NB4 (cell line): ENCODE data around the gene DMBX1.
A peak's percentile ranks its signal among the peaks of the same experiment; 100 is the strongest.

Experiments used
- DNase-seq: peaks from one replicate; pipeline ENCODE4 v3.0.0; 2010; ENCODE audit warnings: low read depth
- H3K4me3 ChIP-seq: one replicate; pipeline ENCODE4 v1.5.1; 2011; ENCODE audit warnings: mild to moderate bottlenecking, low read depth, low read length, moderate library complexity
- MYC ChIP-seq: IDR thresholded peaks from 2 replicates; pipeline ENCODE4 v1.6.1; 2011; ENCODE audit warnings: low read depth, low read length
- POLR2A ChIP-seq: IDR thresholded peaks from 2 replicates; pipeline ENCODE4 v1.6.1; 2011; ENCODE audit warnings: mild to moderate bottlenecking; ENCODE audit not compliant: insufficient read length; ENCODE audit errors: extremely low read depth
- TF ChIP-seq, protein P1 (sequence below): IDR thresholded peaks from 2 replicates; pipeline ENCODE4 v1.6.1; 2011; ENCODE audit warnings: low read depth, low read length
- TF ChIP-seq, protein P2 (sequence below): IDR thresholded peaks from one replicate; pipeline ENCODE4 v1.5.1; 2012; ENCODE audit warnings: low read depth, low read length

DMBX1 gene

DNA sequence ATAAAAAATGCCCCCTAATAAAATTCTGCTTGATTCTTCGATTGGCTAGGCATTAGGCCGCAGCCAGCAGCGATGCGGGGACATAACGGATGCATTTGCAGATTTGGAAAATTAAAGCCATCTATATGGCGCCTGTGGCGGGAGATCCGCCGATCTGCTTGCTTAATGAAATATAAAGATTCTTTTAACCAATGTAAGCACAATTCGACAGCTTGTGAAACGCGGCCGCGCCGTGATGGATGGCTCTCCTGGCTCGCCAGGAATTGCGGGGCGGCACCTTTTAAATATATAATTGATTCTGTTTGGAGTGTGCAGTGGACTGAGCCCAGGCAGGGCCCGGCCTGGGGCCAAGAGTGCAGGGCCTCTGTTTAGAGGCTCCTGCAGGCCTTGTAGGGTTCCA, 8.0 kb downstream of the DMBX1 start:
- TF ChIP-seq, protein P1, sequence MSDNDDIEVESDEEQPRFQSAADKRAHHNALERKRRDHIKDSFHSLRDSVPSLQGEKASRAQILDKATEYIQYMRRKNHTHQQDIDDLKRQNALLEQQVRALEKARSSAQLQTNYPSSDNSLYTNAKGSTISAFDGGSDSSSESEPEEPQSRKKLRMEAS: no peak
- TF ChIP-seq MYC: no peak
- TF ChIP-seq, protein P2, sequence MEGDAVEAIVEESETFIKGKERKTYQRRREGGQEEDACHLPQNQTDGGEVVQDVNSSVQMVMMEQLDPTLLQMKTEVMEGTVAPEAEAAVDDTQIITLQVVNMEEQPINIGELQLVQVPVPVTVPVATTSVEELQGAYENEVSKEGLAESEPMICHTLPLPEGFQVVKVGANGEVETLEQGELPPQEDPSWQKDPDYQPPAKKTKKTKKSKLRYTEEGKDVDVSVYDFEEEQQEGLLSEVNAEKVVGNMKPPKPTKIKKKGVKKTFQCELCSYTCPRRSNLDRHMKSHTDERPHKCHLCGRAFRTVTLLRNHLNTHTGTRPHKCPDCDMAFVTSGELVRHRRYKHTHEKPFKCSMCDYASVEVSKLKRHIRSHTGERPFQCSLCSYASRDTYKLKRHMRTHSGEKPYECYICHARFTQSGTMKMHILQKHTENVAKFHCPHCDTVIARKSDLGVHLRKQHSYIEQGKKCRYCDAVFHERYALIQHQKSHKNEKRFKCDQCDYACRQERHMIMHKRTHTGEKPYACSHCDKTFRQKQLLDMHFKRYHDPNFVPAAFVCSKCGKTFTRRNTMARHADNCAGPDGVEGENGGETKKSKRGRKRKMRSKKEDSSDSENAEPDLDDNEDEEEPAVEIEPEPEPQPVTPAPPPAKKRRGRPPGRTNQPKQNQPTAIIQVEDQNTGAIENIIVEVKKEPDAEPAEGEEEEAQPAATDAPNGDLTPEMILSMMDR: no peak
- no peak for TF ChIP-seq POLR2A
- H3K4me3 ChIP-seq: no peak overlapping the region
- DNase-seq: no peak

DNA sequence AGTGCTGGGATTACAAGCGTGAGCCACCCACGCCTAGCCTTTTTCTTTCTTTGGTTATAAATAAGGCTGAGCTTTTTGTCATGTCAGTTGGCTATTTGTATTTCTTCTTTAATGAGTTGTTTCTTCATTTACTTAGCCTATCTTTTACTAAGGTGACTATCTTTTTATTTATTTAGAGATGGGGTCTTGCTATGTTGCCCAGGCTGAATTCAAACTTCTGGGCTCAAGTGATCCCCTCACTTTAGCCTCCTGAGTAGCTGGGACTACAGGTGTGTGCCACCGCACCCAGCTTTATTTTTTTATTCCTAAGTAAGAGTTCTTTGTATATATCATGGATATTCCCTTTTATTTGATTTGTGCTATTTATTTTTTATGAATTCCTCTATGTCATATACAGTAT, 11.9 kb downstream of the DMBX1 start:
- TF ChIP-seq, protein P2: no peak
- TF ChIP-seq, protein P1: no peak
- TF ChIP-seq POLR2A: no peak
- no peak for TF ChIP-seq MYC
- H3K4me3 ChIP-seq: no peak overlapping the region
- DNase-seq: no peak

DNA sequence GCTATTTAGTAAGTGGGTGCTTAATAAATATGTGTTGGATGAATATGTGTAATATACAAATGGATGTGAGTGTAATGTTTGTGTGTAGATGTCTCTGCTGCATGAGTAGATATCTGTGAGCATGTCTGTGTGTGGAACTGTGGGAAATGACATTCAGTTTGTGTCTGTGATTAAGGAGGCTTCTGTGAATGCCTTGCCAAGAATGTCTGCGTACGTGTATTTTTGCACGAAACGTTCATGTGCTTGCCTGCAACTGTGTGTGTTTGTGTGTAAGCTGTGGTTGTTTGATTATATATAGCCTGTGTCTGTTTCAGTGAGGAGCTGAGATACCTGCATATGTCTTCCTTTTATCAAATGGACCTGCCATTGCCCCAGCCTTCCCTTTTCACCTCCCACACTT, 13.8 kb downstream of the DMBX1 start:
- no peak for DNase-seq
- TF ChIP-seq, protein P1: no peak
- TF ChIP-seq POLR2A: no peak
- TF ChIP-seq MYC: no peak
- TF ChIP-seq, protein P2: no peak
- H3K4me3 ChIP-seq: no peak overlapping the region

DNA sequence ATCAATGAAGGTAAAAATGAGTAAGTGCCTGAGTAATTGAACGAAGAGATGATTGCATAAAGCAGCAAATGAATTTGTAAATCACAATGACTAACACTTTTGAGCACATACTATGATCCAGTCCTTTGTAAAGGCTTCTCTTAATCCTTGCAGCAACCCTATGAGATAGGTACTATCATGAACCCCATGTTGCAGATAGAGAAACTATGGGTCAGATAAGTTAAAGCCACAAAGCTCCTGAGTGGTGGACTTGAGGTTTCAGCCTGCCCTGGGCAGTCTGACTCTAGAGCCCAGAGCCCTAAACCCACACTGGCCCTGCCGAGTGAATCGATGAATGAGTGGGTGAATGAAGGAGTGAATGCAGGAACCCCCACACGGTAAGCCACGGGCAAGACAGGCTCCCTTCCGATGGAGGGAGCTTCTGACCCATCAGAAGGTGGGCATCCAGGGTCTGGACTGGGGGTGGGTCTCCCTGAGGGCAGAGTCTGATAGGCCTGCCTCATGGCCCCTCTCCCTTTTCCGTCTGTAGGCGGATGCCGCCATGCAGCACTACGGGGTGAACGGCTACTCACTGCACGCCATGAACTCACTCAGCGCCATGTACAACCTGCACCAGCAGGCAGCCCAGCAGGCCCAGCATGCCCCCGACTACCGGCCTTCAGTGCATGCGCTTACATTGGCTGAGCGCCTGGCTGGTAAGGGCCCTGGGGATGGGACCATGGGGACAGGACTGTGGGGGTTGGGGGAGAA, 17.0 kb downstream of the DMBX1 start:
- H3K4me3 ChIP-seq: no peak overlapping the region
- no peak for TF ChIP-seq POLR2A
- TF ChIP-seq, protein P1: no peak
- TF ChIP-seq MYC: no peak
- TF ChIP-seq, protein P2: no peak
- DNase-seq: no peak

DNA sequence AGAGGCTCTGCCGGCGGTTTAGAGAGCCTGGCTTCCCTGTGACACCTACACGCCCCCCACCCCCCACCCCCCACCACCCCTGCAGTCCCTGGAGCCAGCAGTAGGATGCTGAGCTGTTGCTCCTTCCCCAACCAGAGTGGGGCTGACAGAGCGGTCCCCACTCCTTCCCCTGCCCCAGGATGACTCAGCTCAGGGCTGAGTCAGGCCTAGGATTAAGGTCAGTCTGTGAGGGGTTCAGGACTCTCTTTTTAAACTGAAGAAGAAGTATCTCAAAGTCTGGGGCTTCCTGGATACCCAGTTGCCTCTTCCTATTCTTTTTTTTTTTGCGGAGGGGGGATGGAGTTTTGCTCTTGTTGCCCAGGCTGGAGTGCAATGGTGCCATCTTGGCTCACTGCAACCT, 19.1 kb downstream of the DMBX1 start:
- TF ChIP-seq, protein P1: no peak
- TF ChIP-seq MYC (no peak), POLR2A (no peak)
- TF ChIP-seq, protein P2: no peak
- peak; percentile 40 for DNase-seq
- H3K4me3 ChIP-seq: no peak overlapping the region
